T-helper 1 cell treated with Interleukin-12 subunit alpha and Interleukin-12 subunit beta and Interleukin-4 antibody, amounts not matched to agents 30 ng/mL and 1 ng/mL, for 36 hours (primary cell): ENCODE measurements around the gene ROBO3. TPM values are rescaled to one million over a fixed set of nuclear protein-coding genes. Genes with fewer than 3 reads are reported as not detected.

Experiments
- intact Hi-C: fragments of 100-400 bp; cut with micrococcal nuclease; formaldehyde crosslinking; loops from one replicate; pipeline ENCODE4 v1.15.1; 2024
- total RNA-seq: library from RNA; stranded (reverse); gene quantifications from 2 replicates; pipeline ENCODE4 v1.2.3, GENCODE V29; 2022

ROBO3 gene
- total RNA-seq, 1 donor from 2014 or later, result 5.6 TPM

DNA sequence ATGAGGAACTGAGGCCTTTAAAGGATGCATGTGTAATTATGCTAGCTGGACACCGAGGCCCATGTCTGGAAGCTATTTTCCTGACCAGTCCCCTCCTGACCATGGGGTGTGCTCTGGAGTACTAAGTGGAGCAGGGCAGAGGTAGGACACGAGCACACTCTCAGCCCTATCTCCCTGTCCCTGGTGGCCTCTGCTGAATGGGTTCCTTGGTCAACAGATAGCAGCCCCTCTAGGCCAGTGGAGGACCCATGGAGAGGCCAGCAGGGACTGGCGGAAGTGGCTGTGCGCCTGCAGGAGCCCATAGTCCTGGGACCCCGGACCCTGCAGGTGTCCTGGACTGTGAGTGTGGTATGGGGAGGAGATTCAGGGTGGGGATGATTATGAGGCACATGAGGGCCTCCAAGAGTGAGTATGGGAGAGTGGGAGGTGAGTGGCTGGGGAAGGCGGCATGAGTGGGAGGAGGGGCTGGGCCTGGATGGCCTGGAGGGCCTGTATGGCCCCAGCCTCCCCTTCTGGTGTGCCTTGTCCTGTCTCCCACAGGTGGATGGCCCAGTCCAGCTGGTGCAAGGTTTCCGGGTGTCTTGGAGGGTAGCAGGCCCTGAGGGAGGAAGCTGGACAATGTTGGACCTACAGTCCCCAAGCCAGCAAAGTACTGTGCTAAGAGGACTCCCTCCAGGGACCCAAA lies 9.5 kb downstream of the ROBO3 start:
- intact Hi-C loops, result loop anchor here (5.0 kb wide), 2 partner anchors 48 to 1013 kb away; partner anchors contain the start of gene HYLS1

DNA sequence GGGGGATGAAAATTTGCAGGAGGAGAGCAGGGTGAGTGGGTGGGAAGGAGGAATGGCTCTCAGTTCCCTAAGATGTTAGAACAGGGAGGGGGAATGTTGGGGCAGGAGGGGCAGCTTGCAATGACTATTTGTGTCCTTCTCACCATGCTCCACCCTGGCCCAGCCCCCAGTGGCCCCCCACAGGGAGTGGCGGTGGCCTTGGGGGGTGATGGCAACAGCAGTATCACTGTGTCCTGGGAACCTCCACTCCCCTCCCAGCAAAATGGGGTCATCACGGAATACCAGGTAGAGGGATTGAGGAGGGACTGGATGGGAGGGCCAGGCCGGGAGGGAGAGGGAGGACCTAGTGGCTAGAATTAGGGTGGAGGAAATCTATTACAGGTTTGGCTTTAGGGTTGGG lies 10.2 kb downstream of the ROBO3 start:
- intact Hi-C loops, result loop anchor here (5.0 kb wide), 2 partner anchors 47 to 1012 kb away; partner anchors contain the start of gene HYLS1

DNA sequence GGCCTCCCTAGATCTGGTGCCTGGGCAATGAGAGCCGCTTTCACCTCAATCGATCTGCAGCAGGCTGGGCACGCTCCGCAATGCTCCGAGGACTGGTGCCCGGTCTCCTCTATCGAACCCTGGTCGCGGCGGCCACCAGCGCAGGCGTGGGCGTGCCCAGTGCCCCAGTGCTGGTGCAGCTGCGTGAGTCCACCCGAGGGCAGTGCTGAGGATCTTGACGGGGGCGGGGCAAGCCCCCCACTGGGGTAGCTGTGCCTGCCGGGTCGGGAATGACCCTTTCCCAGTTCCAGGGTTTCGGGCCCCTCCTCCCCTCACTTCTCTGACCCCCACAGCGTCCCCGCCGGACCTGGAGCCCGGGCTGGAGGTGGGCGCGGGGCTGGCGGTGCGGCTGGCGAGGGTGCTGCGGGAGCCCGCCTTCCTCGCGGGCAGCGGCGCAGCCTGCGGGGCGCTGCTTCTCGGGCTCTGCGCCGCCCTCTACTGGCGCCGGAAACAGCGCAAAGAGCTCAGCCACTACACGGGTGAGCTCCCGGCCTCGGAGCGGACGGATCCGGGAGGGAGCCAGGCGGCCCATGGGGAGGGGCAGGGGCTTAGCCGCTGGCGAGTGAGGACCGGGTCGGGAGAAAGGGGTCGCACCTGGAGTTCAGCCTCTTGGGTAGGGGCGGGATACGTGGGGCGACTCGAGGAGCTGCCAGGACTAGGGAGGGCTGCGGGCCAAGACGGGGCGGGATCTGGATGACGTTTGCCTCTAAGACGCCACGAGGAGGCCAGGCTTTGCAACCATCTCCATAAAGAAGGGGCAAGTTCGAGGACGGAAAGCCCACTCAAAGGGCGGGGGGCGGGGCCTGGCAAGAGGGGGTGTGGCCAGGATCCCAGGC lies 10.9 kb downstream of the ROBO3 start:
- intact Hi-C loops, result loop anchor here (1.0 to 5.0 kb wide), 12 partner anchors 10 to 1011 kb away; partner anchors contain the start of genes CCDC15, ESAM, HYLS1 and SIAE

GRCh38 chr11:124876818-124877630 lies 11.8 kb downstream of the ROBO3 start:
- intact Hi-C loops, result loop anchor here (1.0 to 5.0 kb wide), 12 partner anchors 11 to 1010 kb away; partner anchors contain the start of genes CCDC15, ESAM, HYLS1 and SIAE

- intact Hi-C loops, result loop anchor here (2.0 to 5.0 kb wide), 4 partner anchors 45 to 1010 kb away; partner anchors contain the start of genes ESAM and HYLS1
These were observed 12.3 kb downstream of the ROBO3 start for GRCh38 chr11:124877631-124877909.

GRCh38 chr11:124877910-124878758 lies 12.9 kb downstream of the ROBO3 start:
- intact Hi-C loops, result loop anchor here (2.0 to 5.0 kb wide), 4 partner anchors 44 to 1009 kb away; partner anchors contain the start of genes ESAM and HYLS1

GRCh38 chr11:124878759-124879492 lies 13.7 kb downstream of the ROBO3 start:
- intact Hi-C loops, result loop anchor here (5.0 kb wide), 2 partner anchors 43 to 1008 kb away; partner anchors contain the start of gene HYLS1

GRCh38 chr11:124879493-124880289 lies 14.5 kb downstream of the ROBO3 start:
- intact Hi-C loops, result loop anchor here (5.0 kb wide), 2 partner anchors 43 to 1008 kb away; partner anchors contain the start of gene HYLS1

GRCh38 chr11:124880290-124880611 lies 15.0 kb downstream of the ROBO3 start:
- intact Hi-C loops, result no loop called here

DNA sequence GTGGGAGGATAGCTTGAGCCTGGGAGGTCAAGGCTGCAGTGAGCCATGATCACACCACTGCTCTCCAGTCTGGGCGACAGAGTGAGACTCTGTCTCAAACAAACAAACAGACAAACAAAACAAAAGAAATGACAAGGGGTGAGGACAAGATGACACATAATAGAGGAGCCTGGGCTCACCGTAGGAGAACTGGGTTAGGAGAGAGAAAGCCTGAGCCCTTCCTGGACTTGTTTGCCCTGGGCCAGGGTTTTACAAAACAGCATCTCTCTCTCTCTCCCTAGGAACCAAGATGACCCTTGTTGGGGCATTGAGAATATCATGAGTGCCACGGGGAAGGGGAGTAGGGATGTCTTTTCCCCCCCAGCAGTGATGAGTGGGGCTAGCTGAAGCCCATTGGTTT lies 15.7 kb downstream of the ROBO3 start:
- intact Hi-C loops, result no loop called here

DNA sequence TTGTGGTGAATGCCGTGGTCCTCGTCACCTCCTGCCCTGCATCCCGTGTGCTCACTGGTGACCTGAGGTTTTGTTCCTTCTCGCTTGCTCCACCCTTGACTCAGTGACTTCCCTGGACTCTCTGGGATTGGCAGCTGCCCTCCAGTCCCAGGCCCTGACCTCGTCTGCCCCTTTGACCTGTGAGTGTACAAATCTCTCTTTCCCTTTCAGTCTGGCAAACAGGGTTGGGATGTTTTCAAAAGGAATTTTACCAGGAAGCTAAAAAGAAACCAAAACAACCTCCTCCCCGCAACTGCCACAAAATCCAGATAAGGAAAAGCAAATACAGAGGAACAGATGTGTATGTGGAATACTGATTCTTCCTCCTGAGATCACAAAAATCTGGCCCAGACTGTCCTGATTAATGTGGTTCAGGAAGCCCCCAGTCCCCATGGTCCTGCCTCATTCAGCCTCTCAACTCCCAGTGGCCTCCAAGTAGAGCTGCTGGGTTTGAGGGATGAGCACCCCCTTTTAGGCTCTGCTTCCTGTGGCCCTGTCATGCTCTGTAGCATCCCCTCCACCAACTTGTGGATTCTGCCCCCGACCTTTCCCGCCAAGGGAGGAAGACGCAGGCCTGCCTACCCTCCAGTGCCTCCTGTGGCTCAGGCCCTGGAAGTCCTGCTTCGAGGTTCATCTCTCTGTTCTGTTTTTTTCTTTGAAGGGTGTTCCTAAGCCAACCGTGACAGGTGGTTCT lies 17.3 kb downstream of the ROBO3 start:
- intact Hi-C loops, result no loop called here

DNA sequence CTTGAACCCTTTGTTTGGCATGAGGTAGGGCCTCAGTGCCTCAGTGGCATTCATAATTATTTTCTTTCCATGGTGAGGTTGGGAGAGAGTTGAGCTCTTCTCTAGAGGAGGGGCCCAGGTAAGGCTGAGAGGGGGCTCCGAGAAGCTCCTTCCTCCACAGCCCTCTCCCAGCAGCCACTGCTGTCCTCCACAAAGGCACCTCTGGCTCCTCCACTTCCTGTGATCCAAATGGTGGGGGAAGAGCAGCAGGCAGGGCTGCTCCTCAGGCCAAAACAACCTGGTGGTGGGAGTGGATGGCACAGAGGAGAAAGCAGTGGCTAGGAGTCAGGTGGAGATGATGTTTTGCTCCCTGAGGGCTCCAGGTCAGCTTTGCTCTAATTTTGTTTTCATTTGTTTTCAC lies 19.1 kb downstream of the ROBO3 start:
- intact Hi-C loops, result no loop called here

DNA sequence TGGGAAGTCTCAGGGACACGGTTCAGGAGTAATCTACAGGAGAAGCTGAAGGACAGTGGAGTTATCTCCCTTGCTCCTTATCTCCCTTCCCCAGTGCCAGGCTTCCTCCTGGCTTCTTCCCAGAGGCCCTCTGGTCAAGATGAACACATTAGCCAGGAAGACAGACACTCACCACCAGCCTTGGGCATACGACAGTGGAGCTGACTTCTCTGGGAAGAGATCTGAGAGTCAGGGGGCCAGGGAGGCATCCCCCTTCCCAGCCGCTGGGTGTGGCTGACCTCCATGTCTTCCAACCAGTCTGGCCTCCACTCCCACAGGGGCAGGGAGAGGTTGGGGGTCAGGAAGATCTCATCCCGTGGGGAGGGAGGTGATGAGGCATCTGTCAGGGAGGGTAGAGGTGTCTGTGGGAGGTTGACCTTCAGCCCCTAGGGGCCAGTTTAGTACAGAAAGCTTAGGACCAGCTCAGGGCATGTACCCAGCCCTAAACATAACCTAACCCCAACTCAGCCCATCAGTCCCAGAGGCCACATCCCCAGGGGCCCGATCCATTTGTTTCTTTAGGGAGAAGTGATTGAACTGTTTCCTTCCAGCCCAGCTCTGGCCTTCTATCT lies 19.7 kb downstream of the ROBO3 start:
- intact Hi-C loops, result no loop called here

- intact Hi-C loops, result no loop called here
These were observed 21.2 kb downstream of the ROBO3 start for GRCh38 chr11:124886476-124886875.

- intact Hi-C loops, result no loop called here
These were observed 21.9 kb downstream of the ROBO3 start for GRCh38 chr11:124886978-124887666.

DNA sequence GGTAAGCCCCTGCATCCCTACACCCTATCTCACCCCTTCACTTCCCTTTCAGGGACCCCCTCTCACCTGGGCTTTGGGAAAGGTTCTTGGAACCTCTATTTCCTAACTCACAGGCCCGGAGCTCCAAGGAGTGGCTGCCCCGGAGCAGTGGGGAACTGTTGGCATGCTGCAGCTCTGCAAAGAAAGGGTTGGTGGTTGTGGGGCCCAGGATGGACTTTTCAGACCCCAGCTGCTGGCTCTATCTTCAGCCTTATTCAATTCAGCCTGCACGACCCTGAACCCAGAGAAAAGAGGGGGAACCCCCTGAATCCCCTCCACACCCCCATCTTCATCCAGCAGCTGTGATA lies 22.4 kb downstream of the ROBO3 start:
- intact Hi-C loops, result no loop called here
